ENCODE measurements around the gene DGCR6L.
"Not testable (repeated sequence)": the region's sequence is repeated elsewhere in the genome, so short reads cannot be mapped to it uniquely, and the experiment has no call there.

Gene DGCR6L

DNA sequence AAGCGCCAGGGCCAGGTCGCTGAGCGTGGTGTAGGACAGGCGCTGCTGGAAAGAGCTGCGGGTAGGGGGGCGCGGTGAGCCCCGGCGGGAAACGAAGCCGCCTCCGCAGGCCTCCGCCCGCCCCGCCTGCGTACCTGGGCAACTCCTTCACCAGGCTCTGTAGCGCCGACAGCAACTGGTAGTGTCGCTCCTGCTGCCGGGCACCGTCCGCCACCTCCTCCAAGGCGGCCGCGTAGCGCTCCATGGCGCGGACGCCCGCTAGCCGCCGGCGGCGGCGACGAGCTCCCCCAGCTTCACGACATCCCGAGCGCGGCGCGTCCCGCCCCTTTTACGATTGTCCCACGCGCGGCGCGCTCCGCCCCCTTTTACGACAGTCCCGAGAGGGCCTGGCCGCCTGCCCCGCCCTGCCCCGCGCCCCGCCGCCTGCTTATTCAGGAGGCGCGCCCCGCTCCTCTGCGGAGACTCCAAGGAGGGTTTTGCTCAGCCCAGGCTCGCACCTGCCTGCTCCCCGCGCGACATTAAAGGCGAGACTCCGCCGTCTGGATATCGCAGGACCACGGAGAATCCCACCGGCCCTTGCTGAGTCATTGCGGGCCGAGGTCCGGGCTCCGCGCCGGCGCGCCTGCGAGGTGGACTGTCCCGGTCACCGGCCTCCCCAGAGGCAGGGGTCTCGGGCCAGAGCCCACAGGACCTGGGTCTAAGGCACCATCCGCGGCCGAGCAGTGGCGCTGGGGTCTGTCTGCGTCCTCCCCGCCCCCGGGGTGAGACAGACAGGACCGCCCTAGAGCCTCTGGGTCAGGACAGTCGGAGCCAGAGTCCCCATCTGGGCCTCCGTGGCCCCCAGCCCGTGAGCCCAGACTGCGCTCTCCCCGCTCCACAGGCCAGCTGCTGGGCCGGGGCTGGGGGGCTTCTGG lies at the start of gene DGCR6L:
Gene DGCR6L, minus strand, starts transcription at position 316 of the 914 bp plus-strand sequence. Its CDS starts 72 bp downstream, at position 244.
- peak; percentile 87 for DNase-seq (ENCODE audit: low read depth)

GRCh38 chr22:20368875-20369274 lies 49.0 kb upstream of the DGCR6L start:
- DNase-seq (ENCODE audit: low read depth) = not testable (repeated sequence)

DNA sequence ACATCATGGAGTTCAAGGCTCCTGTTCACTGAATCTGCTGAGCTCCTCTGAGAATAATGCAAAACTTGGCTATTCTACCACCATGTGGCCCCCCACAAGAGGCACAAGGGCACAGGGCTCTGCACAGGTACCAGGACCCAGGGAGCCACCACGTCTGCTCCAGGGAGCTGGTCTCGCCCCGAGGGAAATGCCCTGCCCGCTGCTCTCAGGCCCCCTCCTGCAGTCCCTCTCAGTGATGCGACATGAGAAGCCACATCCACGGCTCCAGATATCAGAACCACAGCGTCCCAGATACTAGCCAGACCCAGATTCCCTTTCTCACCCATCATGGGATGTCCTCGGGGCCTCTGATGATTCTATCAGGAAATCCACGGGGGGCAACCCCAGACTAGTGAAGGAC lies 47.0 kb upstream of the DGCR6L start:
- not testable (repeated sequence) for DNase-seq (ENCODE audit: low read depth)

GRCh38 chr22:20364335-20365260 lies 44.7 kb upstream of the DGCR6L start:
- peak; percentile 47 for DNase-seq (ENCODE audit: low read depth)

GRCh38 chr22:20362403-20362802 lies 42.5 kb upstream of the DGCR6L start:
- DNase-seq (ENCODE audit: low read depth) = not testable (repeated sequence)

DNA sequence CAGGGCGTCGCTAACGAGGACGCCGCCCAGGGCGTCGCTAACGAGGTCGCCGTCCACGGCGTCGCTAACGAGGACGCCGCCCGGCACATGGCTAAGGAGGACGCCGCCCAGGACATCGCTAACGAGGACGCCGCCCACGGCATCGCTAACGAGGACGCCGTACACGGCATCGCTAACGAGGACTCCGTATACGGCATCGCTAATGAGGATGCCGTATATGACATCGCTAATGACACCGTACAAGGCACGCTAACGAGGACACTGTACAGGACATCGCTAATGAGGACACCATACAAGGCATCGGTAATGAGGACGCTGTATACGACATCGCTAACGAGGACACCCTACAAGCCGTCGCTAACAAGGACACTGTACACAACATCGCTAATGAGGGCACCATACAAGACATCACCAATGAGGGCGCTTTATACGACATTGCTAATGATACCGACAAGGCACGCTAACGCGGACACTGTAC lies 41.9 kb upstream of the DGCR6L start:
- not testable (repeated sequence) for DNase-seq (ENCODE audit: low read depth)

DNA sequence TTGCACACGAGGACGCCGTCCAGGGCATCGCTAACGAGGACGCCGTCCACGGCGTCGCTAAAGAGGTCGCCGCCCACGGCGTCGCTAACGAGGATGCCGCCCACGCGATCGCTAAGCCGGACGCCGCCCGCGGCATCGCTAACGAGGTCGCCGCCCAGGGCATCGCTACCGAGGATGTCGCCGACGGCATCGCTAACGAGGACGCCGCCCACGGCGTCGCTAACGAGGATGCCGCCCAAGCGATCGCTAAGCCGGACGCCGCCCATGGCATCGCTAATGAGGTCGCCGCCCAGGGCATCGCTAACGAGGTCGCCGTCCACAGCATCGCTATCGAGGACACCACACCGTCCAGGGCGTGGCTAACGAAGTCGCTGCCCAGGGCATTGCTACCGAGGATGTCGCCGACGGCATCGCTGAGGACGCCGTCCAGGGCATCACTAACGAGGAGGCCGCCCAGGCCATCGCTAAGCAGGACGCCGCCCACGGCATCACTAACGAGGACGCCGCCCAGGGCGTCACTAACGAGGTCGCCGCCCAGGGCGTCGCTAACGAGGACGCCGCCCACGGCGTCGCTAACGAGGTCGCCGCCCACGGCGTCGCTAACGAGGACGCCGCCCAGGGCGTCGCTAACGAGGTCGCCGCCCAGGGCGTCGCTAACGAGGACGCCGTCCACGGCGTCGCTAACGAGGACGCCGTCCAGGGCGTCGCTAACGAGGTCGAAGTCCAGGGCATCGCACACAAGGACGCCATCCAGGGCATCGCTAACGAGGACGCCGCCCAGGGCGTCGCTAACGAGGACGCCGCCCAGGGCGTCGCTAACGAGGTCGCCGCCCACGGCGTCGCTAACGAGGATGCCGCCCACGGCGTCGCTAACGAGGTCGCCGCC lies 41.2 kb upstream of the DGCR6L start:
- not testable (repeated sequence) for DNase-seq (ENCODE audit: low read depth)

GRCh38 chr22:20360261-20360660 lies 40.4 kb upstream of the DGCR6L start:
- not testable (repeated sequence) for DNase-seq (ENCODE audit: low read depth)

DNA sequence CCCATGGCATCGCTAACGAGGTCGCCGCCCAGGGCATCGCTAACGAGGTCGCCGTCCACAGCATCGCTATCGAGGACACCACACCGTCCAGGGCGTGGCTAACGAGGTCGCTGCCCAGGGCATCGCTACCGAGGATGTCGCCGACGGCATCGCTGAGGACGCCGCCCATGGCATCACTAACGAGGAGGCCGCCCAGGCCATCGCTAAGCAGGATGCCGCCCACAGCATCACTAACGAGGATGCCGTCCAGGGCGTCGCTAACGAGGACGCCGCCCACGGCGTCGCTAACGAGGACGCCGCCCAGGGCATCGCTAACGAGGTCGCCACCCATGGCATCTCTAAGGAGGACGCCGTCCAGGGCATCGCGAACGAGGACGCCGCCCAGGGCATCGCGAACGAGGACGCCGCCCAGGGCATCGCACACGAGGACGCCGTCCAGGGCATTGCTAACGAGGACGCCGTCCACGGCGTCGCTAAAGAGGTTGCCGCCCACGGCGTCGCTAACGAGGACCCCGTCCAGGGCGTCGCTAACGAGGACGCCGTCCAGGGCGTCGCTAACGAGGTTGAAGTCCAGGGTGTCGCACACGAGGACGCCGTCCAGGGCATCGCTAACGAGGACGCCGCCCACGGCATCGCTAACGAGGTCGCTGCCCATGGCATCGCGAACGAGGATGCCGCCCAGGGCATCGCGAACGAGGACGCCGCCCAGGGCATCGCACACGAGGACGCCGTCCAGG lies 38.8 kb upstream of the DGCR6L start:
- DNase-seq (ENCODE audit: low read depth) = not testable (repeated sequence)

GRCh38 chr22:20357967-20358366 lies 38.1 kb upstream of the DGCR6L start:
- not testable (repeated sequence) for DNase-seq (ENCODE audit: low read depth)

- not testable (repeated sequence) for DNase-seq (ENCODE audit: low read depth)
Observed at GRCh38 chr22:20356906-20357305, 37.0 kb upstream of the DGCR6L start.

DNA sequence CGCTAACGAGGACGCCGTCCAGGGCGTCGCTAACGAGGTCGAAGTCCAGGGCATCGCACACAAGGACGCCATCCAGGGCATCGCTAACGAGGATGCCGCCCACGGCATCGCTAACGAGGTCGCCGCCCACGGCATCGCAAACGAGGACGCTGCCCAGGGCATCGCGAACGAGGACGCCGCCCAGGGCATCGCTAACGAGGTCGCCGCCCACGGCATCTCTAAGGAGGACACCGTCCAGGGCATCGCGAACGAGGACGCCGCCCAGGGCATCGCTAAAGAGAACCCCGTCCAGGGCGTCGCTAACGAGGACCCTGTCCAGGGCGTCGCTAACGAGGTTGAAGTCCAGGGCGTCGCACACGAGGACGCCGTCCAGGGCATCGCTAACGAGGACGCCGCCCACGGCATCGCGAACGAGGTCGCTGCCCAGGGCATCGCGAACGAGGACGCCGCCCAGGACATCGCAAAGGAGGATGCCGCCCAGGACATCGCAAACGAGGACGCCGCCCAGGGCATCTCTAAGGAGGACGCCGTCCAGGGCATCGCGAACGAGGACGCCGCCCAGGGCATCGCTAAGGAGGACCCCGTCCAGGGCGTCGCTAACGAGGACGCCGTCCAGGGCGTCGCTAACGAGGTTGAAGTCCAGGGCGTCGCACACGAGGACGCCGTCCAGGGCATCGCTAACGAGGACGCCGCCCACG lies 36.2 kb upstream of the DGCR6L start:
- not testable (repeated sequence) for DNase-seq (ENCODE audit: low read depth)

DNA sequence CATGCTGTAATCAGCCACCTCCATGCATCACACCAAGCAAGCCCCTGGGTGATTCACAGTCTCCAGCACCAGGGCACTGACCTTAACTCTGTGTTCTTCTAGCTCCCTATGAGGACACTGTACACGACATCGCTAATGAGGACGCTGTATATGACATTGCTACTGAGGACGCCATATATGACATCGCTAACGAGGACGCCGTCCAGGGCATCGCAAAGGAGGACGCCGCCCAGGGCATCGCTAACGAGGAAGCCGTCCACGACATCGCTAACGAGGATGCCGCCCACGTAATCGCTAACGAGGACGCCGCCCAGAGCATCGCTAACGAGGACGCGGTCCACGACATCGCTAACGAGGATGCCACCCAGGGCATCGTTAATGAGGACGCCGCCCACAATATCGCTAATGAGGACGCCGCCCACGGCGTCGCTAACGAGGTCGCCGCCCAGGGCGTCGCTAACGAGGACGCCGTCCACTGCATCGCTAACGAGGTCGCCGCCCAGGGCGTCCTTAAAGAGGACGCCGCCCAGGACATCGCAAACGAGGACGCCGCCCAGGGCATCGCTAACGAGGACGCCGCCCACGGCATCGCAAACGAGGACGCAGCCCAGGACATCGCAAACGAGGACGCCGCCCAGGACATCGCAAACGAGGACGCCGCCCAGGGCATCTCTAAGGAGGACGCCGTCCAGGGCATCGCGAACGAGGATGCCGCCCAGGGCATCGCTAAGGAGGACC lies 34.5 kb upstream of the DGCR6L start:
- no peak for DNase-seq (ENCODE audit: low read depth)

GRCh38 chr22:20352536-20352935 lies 32.7 kb upstream of the DGCR6L start:
- not testable (repeated sequence) for DNase-seq (ENCODE audit: low read depth)

DNA sequence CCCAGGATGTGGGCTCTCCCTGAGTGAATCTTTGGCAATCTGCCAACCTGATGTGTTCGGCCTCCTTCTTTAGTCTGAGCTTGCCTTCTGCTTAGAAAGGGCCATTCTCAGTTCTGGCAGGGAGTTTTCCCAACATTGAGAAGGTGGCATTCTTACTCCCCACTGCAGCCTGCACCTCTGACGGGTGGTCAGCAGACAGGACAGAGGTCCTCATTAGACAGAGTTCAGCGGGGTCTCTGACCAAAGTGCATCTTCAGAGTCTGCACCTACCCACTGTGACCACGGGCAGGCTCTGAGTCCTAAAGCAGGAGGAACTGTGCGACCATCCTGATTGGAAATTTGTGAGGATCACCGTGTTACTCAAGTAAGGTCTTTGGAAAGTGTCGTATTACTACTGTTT lies 26.7 kb upstream of the DGCR6L start:
- DNase-seq (ENCODE audit: low read depth) = not testable (repeated sequence)

- not testable (repeated sequence) for DNase-seq (ENCODE audit: low read depth)
Observed at GRCh38 chr22:20338291-20338690, 18.4 kb upstream of the DGCR6L start.

DNA sequence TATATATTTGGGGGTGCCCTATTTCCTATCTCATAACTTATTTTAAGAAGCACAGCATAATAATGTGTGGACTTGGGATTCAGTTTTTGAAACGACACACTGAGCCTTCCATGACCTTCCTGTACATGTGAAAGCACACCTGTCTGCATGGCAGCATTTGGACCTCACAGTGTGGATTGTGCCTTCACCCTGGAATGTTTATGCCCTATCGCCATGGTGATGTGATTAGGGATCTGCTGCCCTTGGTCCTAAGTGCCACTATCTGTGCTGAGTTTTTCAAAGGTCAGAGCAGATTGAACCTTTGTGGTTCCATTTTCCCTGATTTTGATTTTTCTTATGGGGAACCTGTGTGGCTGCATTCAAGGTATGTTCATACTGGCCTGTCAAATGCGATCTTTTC lies 17.9 kb upstream of the DGCR6L start:
- DNase-seq (ENCODE audit: low read depth) = not testable (repeated sequence)

DNA sequence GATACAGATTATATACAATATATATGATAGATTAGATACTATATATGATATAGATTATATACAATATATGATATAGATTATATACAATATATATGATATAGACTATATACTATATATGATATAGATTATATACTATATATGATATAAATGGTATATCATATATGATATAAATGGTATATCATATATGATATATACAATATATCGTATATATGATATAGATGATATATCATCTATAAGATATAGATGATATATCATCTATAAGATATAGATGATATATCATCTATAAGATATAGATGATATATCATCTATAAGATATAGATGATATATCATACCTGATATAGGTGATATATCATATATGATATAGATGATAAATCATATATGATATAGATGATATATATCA lies 16.7 kb upstream of the DGCR6L start:
- not testable (repeated sequence) for DNase-seq (ENCODE audit: low read depth)

GRCh38 chr22:20328569-20328930 lies 8.7 kb upstream of the DGCR6L start:
- DNase-seq (ENCODE audit: low read depth) = not testable (repeated sequence)

Measured in amniotic epithelial cell (primary cell).